Lower leg skin (tissue), 4 donors: ENCODE results near the gene ALDH1L2. TPM values are rescaled to one million over a fixed set of nuclear protein-coding genes. Genes with fewer than 3 reads are reported as not detected.

Experiments
- DNase-seq, 2 donors: peaks; one replicate each; pipeline ENCODE4 v3.0.0-alpha.2; 2019; ENCODE audit warnings: low spot score in 2 of 2
- H3K4me3 ChIP-seq: fragments of 200-600 bp; sonication (generic); 2 replicates; pipeline ENCODE4 v1.5.1; 2017; ENCODE audit warnings: mild to moderate bottlenecking, low read depth; ENCODE audit not compliant: poor library complexity, severe bottlenecking
- CTCF ChIP-seq, 3 donors: fragments of 450-650 bp; IDR thresholded peaks; one replicate each; pipeline ENCODE4 v1.5.1; 2016; ENCODE audit warnings: antibody characterized with exemption in 3 of 3, mild to moderate bottlenecking in 3 of 3, moderate library complexity in 2 of 3
- POLR2A ChIP-seq, 2 donors: fragments of 450-650 bp; IDR thresholded peaks; one replicate each; pipeline ENCODE4 v1.6.1; 2016 to 2017; ENCODE audit warnings: antibody characterized with exemption in 2 of 2, mild to moderate bottlenecking in 1 of 2, moderate library complexity in 1 of 2
- WGBS, 2 donors: methylation state at CpG; one replicate each; pipeline ENCODE4 v1.1.5; 2018; 5-methylcytosine and 5-hydroxymethylcytosine counted together
- intact Hi-C: fragments of 100-400 bp; cut with DNase I; formaldehyde crosslinking; loops from one replicate; pipeline ENCODE4 v1.15.0; 2023; ENCODE audit warnings: low total_unique reads
- total RNA-seq, 4 donors: library from RNA; depleted of rRNA; stranded (reverse); fragments of >200 nt; gene quantifications; one replicate each; pipeline ENCODE4 v1.1.0, GENCODE V29; 2016

The ALDH1L2 gene
- total RNA-seq, 4 donors from 2014 or later, result 0.86 to 2.4 (median 1.2) TPM

DNA sequence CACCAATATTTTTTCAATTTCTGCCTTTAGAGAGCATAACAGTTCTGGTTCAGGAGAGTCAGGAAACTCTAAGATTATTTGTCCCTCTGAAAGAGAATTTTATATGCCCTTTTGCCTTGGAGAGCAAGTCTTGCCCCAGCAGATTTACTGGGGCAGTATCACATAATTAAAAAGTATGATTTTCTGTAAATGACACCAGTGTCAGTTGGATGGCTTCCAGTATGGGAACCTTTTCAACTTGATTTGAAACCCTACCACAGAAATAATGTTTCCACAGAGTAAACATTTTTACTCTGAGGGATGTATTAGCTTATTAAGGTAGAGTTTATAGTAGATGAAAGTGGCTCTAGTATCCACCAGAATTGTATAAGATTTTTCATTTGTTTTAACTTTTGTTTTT, 82.8 kb downstream of the ALDH1L2 start:
- intact Hi-C loops, result no loop called here
- no peak for TF ChIP-seq POLR2A (IDR thresholded peaks at IDR 0.05)
- no peak for TF ChIP-seq CTCF (IDR thresholded peaks at IDR 0.05)
- no peak overlapping the region for H3K4me3 ChIP-seq
- DNase-seq, result no peak

DNA sequence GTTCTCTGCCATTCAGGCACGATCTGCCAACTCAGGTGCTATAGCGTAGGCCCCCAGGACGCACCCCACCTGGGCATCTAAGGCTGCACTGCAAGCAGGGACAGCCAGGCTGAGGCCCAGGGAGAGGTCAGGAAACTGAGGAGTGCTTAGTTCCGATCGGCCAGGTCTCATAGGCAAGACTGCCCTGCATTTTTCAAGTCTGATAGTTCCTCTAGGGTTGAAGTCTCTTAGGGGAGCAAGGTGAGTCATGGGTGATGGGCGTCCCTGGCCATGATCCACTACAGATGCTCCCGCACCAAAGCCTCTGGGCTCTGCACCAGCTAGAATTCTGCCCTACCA, 84.9 kb downstream of the ALDH1L2 start:
- intact Hi-C loops, result no loop called here
- TF ChIP-seq POLR2A (IDR thresholded peaks at IDR 0.05), result no peak
- no peak for TF ChIP-seq CTCF (IDR thresholded peaks at IDR 0.05)
- 85 to 89% methylated on average over 7 of the region's 7 CpGs for WGBS, 2 donors
- H3K4me3 ChIP-seq, result no peak overlapping the region
- DNase-seq, result no peak

GRCh38 chr12:104998423-104999346, 85.6 kb downstream of the ALDH1L2 start:
- TF ChIP-seq CTCF (IDR thresholded peaks at IDR 0.05) (no peak), POLR2A (IDR thresholded peaks at IDR 0.05) (no peak)
- 82% methylated on average over 12 to 15 of the region's 15 CpGs for WGBS, 2 donors
- intact Hi-C loops, result no loop called here
- DNase-seq, result no peak
- no peak overlapping the region for H3K4me3 ChIP-seq

GRCh38 chr12:104997541-104997940, 86.7 kb downstream of the ALDH1L2 start:
- intact Hi-C loops, result no loop called here
- H3K4me3 ChIP-seq, result no peak overlapping the region
- no peak for DNase-seq
- TF ChIP-seq POLR2A (IDR thresholded peaks at IDR 0.05), result no peak
- 92 to 95% methylated on average over 3 of the region's 3 CpGs for WGBS, 2 donors

GRCh38 chr12:104994336-104994735, 89.9 kb downstream of the ALDH1L2 start:
- intact Hi-C loops, result no loop called here
- no peak for TF ChIP-seq POLR2A (IDR thresholded peaks at IDR 0.05)
- TF ChIP-seq CTCF (IDR thresholded peaks at IDR 0.05), result no peak
- DNase-seq, result no peak
- WGBS, 2 donors, result 78 to 80% methylated on average over 3 of the region's 3 CpGs
- no peak overlapping the region for H3K4me3 ChIP-seq

DNA sequence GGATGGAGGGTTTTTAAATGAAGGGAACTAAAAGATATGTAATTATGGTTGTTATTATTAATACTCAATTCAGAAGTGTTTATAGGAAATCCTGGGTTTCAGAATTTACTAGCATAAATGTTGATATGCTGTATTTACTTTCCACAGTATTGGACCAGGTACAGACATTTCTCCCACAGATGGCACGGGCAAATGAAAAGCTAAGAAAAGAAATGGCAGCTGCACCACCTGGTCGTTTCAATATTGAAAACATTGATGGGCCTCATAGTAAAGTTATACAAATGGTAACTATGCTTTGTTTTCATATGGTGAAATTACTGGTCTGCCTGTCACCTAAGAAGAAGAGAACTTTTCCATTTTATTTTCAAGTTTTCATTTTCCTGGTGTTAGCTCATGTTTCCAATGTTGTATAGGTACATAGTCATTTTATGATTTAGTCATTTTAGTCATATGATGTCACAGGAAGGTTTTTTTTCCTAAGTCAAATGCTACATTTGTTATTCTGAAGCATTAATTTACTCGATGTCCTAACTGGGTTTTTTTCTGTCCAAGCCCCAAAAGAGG, 92.6 kb downstream of the ALDH1L2 start:
- DNase-seq, result no peak
- TF ChIP-seq CTCF (IDR thresholded peaks at IDR 0.05) (no peak), POLR2A (IDR thresholded peaks at IDR 0.05) (no peak)
- intact Hi-C loops, result no loop called here
- 82 to 86% methylated on average over 3 of the region's 3 CpGs for WGBS, 2 donors
- H3K4me3 ChIP-seq, result no peak overlapping the region
